CD4-positive, alpha-beta T cell (primary cell): ENCODE results near the gene SMOC2. TPM values are rescaled to one million over a fixed set of nuclear protein-coding genes. Genes with fewer than 3 reads are reported as not detected.

Experiments used
- ATAC-seq: fragments of 200-7000 bp; cut with Tn5 transposase; one replicate; pipeline ENCODE4 v1.10.0; 2022; ENCODE audit warnings: mild to moderate bottlenecking; ENCODE audit not compliant: poor library complexity
- CTCF ChIA-PET: fragments of 350-600 bp; sonication (Branson Sonifier 250); formaldehyde crosslinking; loops from one replicate; lab custom pipeline; 2021; ENCODE audit warnings: antibody characterized with exemption, inconsistent platforms; lab: Charles Lee
- POLR2A ChIA-PET: fragments of 350-600 bp; sonication (Branson Sonifier 250); formaldehyde crosslinking; loops from one replicate; lab custom pipeline; 2021; ENCODE audit warnings: antibody characterized with exemption, inconsistent platforms; lab: Charles Lee
- DNase-seq, 14 experiments: peaks; one replicate each; pipeline ENCODE4 v3.0.0-alpha.2; 2013 to 2020; ENCODE audit warnings: mixed read lengths in 2 of 14
- H3K27ac ChIP-seq, 2 donors: one replicate each; pipeline versions ENCODE4 v1.5.1 to v1.7.0; 2013; ENCODE audit warnings: low read length in 2 of 2, low read depth in 1 of 2, mild to moderate bottlenecking in 1 of 2
- H3K27me3 ChIP-seq, 2 experiments: 1 replicate in 1 of 2; 2 replicates in 1 of 2; pipeline versions ENCODE4 v1.6.1 to v1.7.0; 2013; ENCODE audit warnings: low read length in 2 of 2, control low read depth in 1 of 2, mild to moderate bottlenecking in 1 of 2, moderate library complexity in 1 of 2; ENCODE audit not compliant: insufficient read depth in 2 of 2, control insufficient read depth in 1 of 2
- H3K36me3 ChIP-seq: one replicate; pipeline ENCODE4 v1.6.1; 2013; ENCODE audit warnings: low read length, control low read depth; ENCODE audit not compliant: insufficient read depth
- H3K4me1 ChIP-seq: one replicate; pipeline ENCODE4 v1.6.1; 2013; ENCODE audit warnings: low read length, control low read depth; ENCODE audit not compliant: insufficient read depth
- H3K4me3 ChIP-seq: one replicate; pipeline ENCODE4 v1.5.1; 2013; ENCODE audit warnings: mild to moderate bottlenecking, low read length, moderate library complexity
- H3K9me3 ChIP-seq, 2 experiments: 1 replicate in 1 of 2; 2 replicates in 1 of 2; pipeline versions ENCODE4 v1.6.1 to v1.7.0; 2013; ENCODE audit warnings: low read length in 2 of 2, mild to moderate bottlenecking in 2 of 2, control low read depth in 1 of 2, moderate library complexity in 1 of 2; ENCODE audit not compliant: control insufficient read depth in 1 of 2, insufficient read depth in 1 of 2
- H3K27ac Mint-ChIP-seq: one replicate; pipeline ENCODE4 v1.8.0; 2020; ENCODE audit warnings: mixed read lengths
- H3K27me3 Mint-ChIP-seq: one replicate; pipeline ENCODE4 v1.8.0; 2021; ENCODE audit warnings: mixed read lengths
- H3K36me3 Mint-ChIP-seq: one replicate; pipeline ENCODE4 v1.8.0; 2021; ENCODE audit warnings: low read depth, mixed read lengths
- H3K4me1 Mint-ChIP-seq: one replicate; pipeline ENCODE4 v1.8.0; 2021; ENCODE audit warnings: low read depth, mixed read lengths
- H3K4me3 Mint-ChIP-seq: one replicate; pipeline ENCODE4 v1.8.0; 2020; ENCODE audit warnings: mild to moderate bottlenecking, mixed read lengths
- H3K9me3 Mint-ChIP-seq: one replicate; pipeline ENCODE4 v1.8.0; 2020; ENCODE audit warnings: mixed read lengths
- intact Hi-C, 2 experiments: fragments of 100-400 bp; cut with DNase I in 1 of 2; cut with micrococcal nuclease in 1 of 2; formaldehyde crosslinking; loops; one replicate each; pipeline versions ENCODE4 v1.15.1 to v1.9.0; 2023 to 2025; cut with DNase I, micrococcal nuclease
- total RNA-seq, 174 experiments: library from RNA in 2 of 174; stranded (reverse) in 2 of 174; gene quantifications; one replicate each; pipeline ENCODE4 v1.2.3 and lab custom pipeline; 2021 to 2026
- TF ChIP-seq, protein P1 (sequence below): fragments of 200-600 bp; IDR thresholded peaks from one replicate; pipeline ENCODE4 v1.8.0; 2022; ENCODE audit warnings: antibody characterized with exemption, mild to moderate bottlenecking

Gene SMOC2
- total RNA-seq, 2 experiments from 2014 or later, result not detected

DNA sequence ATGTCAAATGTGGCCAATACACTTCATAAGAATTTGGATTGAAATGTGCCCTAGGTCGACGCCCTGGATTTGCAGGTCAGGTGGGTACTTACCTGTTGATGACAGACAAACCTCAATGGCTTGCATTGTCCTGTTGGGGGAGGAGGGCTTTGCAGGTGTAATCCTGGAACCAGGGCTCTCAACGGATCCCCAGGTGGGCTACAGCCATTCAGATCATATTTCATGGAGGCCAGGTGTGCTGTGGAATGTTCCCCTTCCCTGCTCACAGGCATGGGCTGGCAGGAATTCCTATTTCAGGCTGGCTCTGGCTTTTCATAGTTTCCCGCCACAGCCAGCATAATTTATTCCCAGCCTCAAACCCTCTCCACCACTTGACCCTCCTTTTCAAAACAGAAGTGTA is 254.7 kb downstream of the SMOC2 start:
- no peak overlapping the region for H3K27ac Mint-ChIP-seq
- no peak overlapping the region for H3K27ac ChIP-seq

DNA sequence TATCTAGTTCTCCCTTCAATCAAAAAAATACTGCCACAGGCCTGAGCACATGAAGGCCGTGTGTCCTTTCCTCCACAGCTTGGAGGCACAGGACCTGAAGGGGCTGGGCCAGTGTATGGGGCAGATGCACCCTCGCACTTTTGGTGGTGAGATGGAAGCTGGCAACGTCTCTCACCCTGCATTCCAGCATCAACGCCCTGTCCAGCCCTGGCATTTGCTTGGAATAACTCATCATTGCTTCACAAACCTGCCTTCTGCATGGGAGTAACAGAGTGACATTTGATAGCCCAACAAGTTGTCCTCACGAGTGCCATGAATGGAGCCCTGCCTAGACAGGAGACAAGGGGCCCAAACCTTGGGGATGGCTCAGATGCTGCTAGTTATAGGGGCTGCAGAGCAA is 257.9 kb downstream of the SMOC2 start:
- Histone ChIP-seq H3K4me1 (no peaks in the 10 kb centered on the region), H3K4me3 (no peak overlapping the region), H3K27me3 (no peaks in the 10 kb centered on the region), H3K9me3 (peaks cover 0 to 23% of the 10 kb centered on the region in 2 experiments), H3K27ac (no peak overlapping the region), H3K36me3 (no peaks in the 10 kb centered on the region)
- intact Hi-C loops, result no loop called here
- ChIA-PET CTCF (no interaction called here), POLR2A (no interaction called here)
- H3K27me3 Mint-ChIP-seq, result no peaks in the 10 kb centered on the region
- peaks cover 4% of the 10 kb centered on the region for H3K9me3 Mint-ChIP-seq
- H3K4me1 Mint-ChIP-seq, result no peaks in the 10 kb centered on the region
- no peaks in the 10 kb centered on the region for H3K36me3 Mint-ChIP-seq
- ATAC-seq (no peak), DNase-seq (no peak)
- TF ChIP-seq, protein P1, sequence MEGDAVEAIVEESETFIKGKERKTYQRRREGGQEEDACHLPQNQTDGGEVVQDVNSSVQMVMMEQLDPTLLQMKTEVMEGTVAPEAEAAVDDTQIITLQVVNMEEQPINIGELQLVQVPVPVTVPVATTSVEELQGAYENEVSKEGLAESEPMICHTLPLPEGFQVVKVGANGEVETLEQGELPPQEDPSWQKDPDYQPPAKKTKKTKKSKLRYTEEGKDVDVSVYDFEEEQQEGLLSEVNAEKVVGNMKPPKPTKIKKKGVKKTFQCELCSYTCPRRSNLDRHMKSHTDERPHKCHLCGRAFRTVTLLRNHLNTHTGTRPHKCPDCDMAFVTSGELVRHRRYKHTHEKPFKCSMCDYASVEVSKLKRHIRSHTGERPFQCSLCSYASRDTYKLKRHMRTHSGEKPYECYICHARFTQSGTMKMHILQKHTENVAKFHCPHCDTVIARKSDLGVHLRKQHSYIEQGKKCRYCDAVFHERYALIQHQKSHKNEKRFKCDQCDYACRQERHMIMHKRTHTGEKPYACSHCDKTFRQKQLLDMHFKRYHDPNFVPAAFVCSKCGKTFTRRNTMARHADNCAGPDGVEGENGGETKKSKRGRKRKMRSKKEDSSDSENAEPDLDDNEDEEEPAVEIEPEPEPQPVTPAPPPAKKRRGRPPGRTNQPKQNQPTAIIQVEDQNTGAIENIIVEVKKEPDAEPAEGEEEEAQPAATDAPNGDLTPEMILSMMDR, result no peak
- no peak overlapping the region for H3K4me3 Mint-ChIP-seq
- H3K27ac Mint-ChIP-seq, result no peak overlapping the region

More for the DNA sequence above, 254.7 kb downstream of the SMOC2 start:
- H3K36me3 Mint-ChIP-seq, result no peaks in the 10 kb centered on the region
- ChIA-PET CTCF (no interaction called here), POLR2A (no interaction called here)
- Histone ChIP-seq H3K27me3 (no peaks in the 10 kb centered on the region), H3K4me3 (no peak overlapping the region), H3K36me3 (no peaks in the 10 kb centered on the region), H3K9me3 (peaks cover 0 to 18% of the 10 kb centered on the region in 2 experiments), H3K4me1 (no peaks in the 10 kb centered on the region)
- ATAC-seq, result no peak
- peaks cover 4% of the 10 kb centered on the region for H3K9me3 Mint-ChIP-seq
- DNase-seq, result no peak
- H3K4me3 Mint-ChIP-seq, result no peak overlapping the region
- intact Hi-C loops, result no loop called here
- TF ChIP-seq, protein P1, result no peak
- H3K4me1 Mint-ChIP-seq, result no peaks in the 10 kb centered on the region
- no peaks in the 10 kb centered on the region for H3K27me3 Mint-ChIP-seq

DNA sequence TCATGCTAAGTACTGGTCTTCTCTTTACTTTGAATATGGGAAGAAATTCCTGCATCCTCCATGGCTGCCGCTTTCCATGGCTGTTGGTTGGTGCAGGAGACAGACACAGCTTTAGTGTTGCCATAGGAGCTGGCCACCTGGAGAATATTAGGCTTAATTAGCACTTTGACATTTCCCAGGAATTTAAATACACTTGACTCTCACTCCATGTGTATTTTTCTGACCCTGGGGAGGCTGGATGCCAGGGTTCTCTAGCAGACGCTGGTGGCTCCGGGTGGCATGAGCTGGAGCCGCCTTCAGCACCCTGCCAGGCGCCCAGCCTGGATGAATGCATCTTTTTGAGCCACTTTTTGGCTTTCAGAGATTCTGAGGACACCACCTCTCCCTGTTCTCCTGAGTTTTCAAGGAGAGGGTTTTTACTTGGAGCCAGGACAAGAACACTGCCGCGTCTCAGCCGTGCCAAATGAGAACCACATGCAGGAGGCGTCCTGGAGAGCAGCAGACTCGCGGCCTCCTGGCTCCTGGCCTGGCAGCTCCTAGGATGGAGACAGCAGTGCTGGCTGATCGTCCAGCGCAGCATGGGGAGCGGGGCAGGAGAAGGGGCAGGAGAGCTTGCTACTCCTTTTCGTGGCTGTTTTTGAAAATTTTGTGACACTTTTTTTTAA is 258.8 kb downstream of the SMOC2 start:
- H3K27me3 Mint-ChIP-seq, result no peaks in the 10 kb centered on the region
- peaks cover 0 to 27% of the 10 kb centered on the region in 2 experiments for H3K9me3 ChIP-seq
- CTCF ChIA-PET, result no interaction called here

More for the DNA sequence above, 258.8 kb downstream of the SMOC2 start:
- H3K36me3 Mint-ChIP-seq, result no peaks in the 10 kb centered on the region
- Histone ChIP-seq H3K27me3 (no peaks in the 10 kb centered on the region), H3K4me1 (no peaks in the 10 kb centered on the region), H3K36me3 (no peaks in the 10 kb centered on the region), H3K27ac (no peak overlapping the region), H3K4me3 (no peak overlapping the region)
- H3K4me3 Mint-ChIP-seq, result no peak overlapping the region
- H3K4me1 Mint-ChIP-seq, result no peaks in the 10 kb centered on the region
- ATAC-seq (no peak), DNase-seq (no peak)
- TF ChIP-seq, protein P1, result no peak
- POLR2A ChIA-PET, result no interaction called here
- H3K27ac Mint-ChIP-seq, result no peak overlapping the region
- peaks cover 4% of the 10 kb centered on the region for H3K9me3 Mint-ChIP-seq
- intact Hi-C loops, result no loop called here
